ENCODE measurements around the gene ACTRT3. TPM values are rescaled to one million over a fixed set of nuclear protein-coding genes. Genes with fewer than 3 reads are reported as not detected.

ACTRT3 gene
- total RNA-seq, 5 donors from 2014 or later (not counting 1 experiment from before 2014, with no cell fraction given): 0.15 to 0.28 TPM; not detected in 3

DNA sequence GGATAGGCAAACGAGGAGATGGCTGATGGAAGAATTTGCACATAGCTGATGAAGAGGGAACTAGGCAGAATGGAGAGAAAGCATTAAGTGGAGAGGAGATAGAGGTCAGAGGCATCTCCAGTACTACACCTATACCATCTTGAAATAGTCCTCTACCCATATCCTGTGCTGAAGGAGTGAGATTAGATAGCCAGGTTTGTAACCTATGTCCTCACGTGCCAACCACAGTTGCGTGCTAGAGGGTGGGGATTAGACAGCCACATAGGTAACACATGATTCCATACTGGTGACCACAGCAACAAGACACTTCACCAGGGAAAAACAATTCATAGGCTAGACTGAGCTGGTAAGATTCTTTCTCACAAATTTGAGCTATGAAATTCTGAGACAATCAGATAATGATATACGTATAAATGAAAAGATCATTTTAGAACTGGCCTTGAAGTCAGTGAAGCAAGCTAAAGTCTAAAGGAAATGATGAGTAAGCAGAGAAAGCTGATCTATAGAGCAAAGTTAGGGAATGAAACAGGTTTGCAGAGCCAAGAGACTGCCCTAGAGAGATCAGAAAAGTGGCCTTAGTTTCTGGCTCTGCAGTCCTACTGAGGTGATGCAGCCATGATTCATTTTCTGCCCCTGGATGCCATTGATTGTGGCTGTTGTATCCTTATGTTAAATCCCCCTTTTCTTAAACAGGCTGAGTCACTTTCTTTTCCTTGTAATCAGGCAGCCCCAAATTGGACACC lies 21.5 kb upstream of the ACTRT3 start:
- no peak for ATAC-seq (replicated peaks in 1 of 4)
- POLR2A ChIA-PET: no interaction called here

GRCh38 chr3:169790219-169790618 lies 20.9 kb upstream of the ACTRT3 start:
- POLR2A ChIA-PET: no interaction called here
- peaks cover 0 to 7% (median 2%) of the 10 kb centered on the region in 3 donors for H3K4me1 Mint-ChIP-seq
- Histone ChIP-seq H3K27me3 (replicated peaks in 1 of 2; ENCODE audit: control insufficient read depth in 2 of 2, extremely low read depth in 1 of 2, insufficient read depth in 2 of 2, low read length in 1 of 2) (no peaks in the 10 kb centered on the region), H3K36me3 (ENCODE audit: control insufficient read depth in 2 of 2, extremely low read depth in 1 of 2, insufficient read depth in 1 of 2, low read length in 1 of 2) (peaks cover 0 to 21% of the 10 kb centered on the region in 2 donors), H3K4me1 (ENCODE audit: control insufficient read depth in 1 of 2, extremely low read depth in 1 of 2, insufficient read depth in 2 of 2, low read length in 2 of 2) (no peaks in the 10 kb centered on the region), H3K4me3 (ENCODE audit: control insufficient read depth in 1 of 2, extremely low read depth in 1 of 2, low read length in 1 of 2) (no peak overlapping the region), H3K27ac (ENCODE audit: low read length) (no peak overlapping the region), H3K9me3 (no peaks in the 10 kb centered on the region)
- DNase-seq (no peak), ATAC-seq (replicated peaks in 1 of 4) (no peak)
- CTCF ChIA-PET: interaction anchor here in 1 of 2 donors (1.3 kb wide), 1 partner anchor 72 kb away, joined by 4 read pairs; no protein-coding TSS in a partner anchor
- no peak overlapping the region for H3K27ac Mint-ChIP-seq
- no peak overlapping the region for H3K4me3 Mint-ChIP-seq
- H3K27me3 Mint-ChIP-seq: no peaks in the 10 kb centered on the region
- H3K9me3 Mint-ChIP-seq: no peaks in the 10 kb centered on the region
- peaks cover 40% of the 10 kb centered on the region for H3K36me3 Mint-ChIP-seq

More for the DNA sequence above, 21.5 kb upstream of the ACTRT3 start:
- H3K9me3 Mint-ChIP-seq: no peaks in the 10 kb centered on the region
- no peak overlapping the region for H3K4me3 Mint-ChIP-seq
- DNase-seq: no peak
- no peaks in the 10 kb centered on the region for H3K27me3 Mint-ChIP-seq
- peaks cover 0 to 16% of the 10 kb centered on the region in 2 donors for H3K36me3 ChIP-seq (ENCODE audit: control insufficient read depth in 2 of 2, extremely low read depth in 1 of 2, insufficient read depth in 1 of 2, low read length in 1 of 2)
- H3K27ac Mint-ChIP-seq: no peak overlapping the region
- H3K27me3 ChIP-seq (replicated peaks in 1 of 2; ENCODE audit: control insufficient read depth in 2 of 2, extremely low read depth in 1 of 2, insufficient read depth in 2 of 2, low read length in 1 of 2): no peaks in the 10 kb centered on the region
- CTCF ChIA-PET: interaction anchor here in 1 of 2 donors (1.3 kb wide), 1 partner anchor 71 kb away, joined by 4 read pairs; no protein-coding TSS in a partner anchor
- H3K27ac ChIP-seq (ENCODE audit: low read length): no peak overlapping the region
- H3K4me1 Mint-ChIP-seq: peaks cover 0 to 7% (median 2%) of the 10 kb centered on the region in 3 donors
- H3K9me3 ChIP-seq: no peaks in the 10 kb centered on the region
- no peaks in the 10 kb centered on the region for H3K4me1 ChIP-seq (ENCODE audit: control insufficient read depth in 1 of 2, extremely low read depth in 1 of 2, insufficient read depth in 2 of 2, low read length in 2 of 2)
- peaks cover 34% of the 10 kb centered on the region for H3K36me3 Mint-ChIP-seq
- H3K4me3 ChIP-seq (ENCODE audit: control insufficient read depth in 1 of 2, extremely low read depth in 1 of 2, low read length in 1 of 2): no peak overlapping the region
- WGBS (ENCODE audit: insufficient coverage): 80% methylated on average over 2 of the region's 4 CpGs

GRCh38 chr3:169787791-169788190 lies 18.4 kb upstream of the ACTRT3 start:
- Mint-ChIP-seq H3K9me3 (no peaks in the 10 kb centered on the region), H3K36me3 (peaks cover 43% of the 10 kb centered on the region), H3K27me3 (no peaks in the 10 kb centered on the region), H3K27ac (no peak overlapping the region), H3K4me3 (no peak overlapping the region), H3K4me1 (peaks cover 0 to 7% (median 2%) of the 10 kb centered on the region in 3 donors)
- ChIA-PET POLR2A (no interaction called here), CTCF (no interaction called here)
- Histone ChIP-seq H3K4me3 (ENCODE audit: control insufficient read depth in 1 of 2, extremely low read depth in 1 of 2, low read length in 1 of 2) (no peak overlapping the region), H3K36me3 (ENCODE audit: control insufficient read depth in 2 of 2, extremely low read depth in 1 of 2, insufficient read depth in 1 of 2, low read length in 1 of 2) (peaks cover 0 to 33% of the 10 kb centered on the region in 2 donors), H3K27ac (ENCODE audit: low read length) (no peak overlapping the region), H3K27me3 (replicated peaks in 1 of 2; ENCODE audit: control insufficient read depth in 2 of 2, extremely low read depth in 1 of 2, insufficient read depth in 2 of 2, low read length in 1 of 2) (no peaks in the 10 kb centered on the region), H3K9me3 (no peaks in the 10 kb centered on the region), H3K4me1 (ENCODE audit: control insufficient read depth in 1 of 2, extremely low read depth in 1 of 2, insufficient read depth in 2 of 2, low read length in 2 of 2) (no peaks in the 10 kb centered on the region)
- DNase-seq (no peak), ATAC-seq (replicated peaks in 1 of 4) (no peak)
- no CpG with 5 or more reads among the region's 1 CpG for WGBS (ENCODE audit: insufficient coverage)

DNA sequence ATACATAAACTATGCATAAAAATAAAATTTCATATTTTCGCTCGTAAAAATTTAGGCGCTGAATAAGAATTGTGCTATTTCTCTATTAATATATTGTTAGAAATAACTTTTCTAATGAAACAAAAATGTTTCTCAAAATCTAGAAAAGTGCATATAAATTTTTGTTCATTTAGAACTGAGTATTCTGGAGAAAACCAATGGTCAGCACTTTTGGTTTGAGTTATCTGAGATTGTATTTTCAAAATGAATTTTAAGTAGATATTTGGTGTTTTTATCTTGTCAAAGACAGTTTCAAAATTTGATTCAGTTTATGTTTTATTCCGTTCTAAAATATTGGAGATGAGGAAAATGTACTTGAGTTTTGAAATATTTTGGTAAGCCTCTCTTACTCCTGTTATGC lies 17.8 kb upstream of the ACTRT3 start:
- no peak overlapping the region for H3K27ac ChIP-seq (ENCODE audit: low read length)
- no CpG with 5 or more reads among the region's 4 CpGs for WGBS (ENCODE audit: insufficient coverage)
- no peaks in the 10 kb centered on the region for H3K4me1 ChIP-seq (ENCODE audit: control insufficient read depth in 1 of 2, extremely low read depth in 1 of 2, insufficient read depth in 2 of 2, low read length in 2 of 2)
- Mint-ChIP-seq H3K27me3 (no peaks in the 10 kb centered on the region), H3K4me3 (no peak overlapping the region), H3K4me1 (peaks cover 4 to 9% (median 4%) of the 10 kb centered on the region in 3 donors), H3K9me3 (no peaks in the 10 kb centered on the region), H3K27ac (no peak overlapping the region), H3K36me3 (peaks cover 37% of the 10 kb centered on the region)
- peaks cover 0 to 39% of the 10 kb centered on the region in 2 donors for H3K36me3 ChIP-seq (ENCODE audit: control insufficient read depth in 2 of 2, extremely low read depth in 1 of 2, insufficient read depth in 1 of 2, low read length in 1 of 2)
- CTCF ChIA-PET: no interaction called here
- no peaks in the 10 kb centered on the region for H3K9me3 ChIP-seq
- ATAC-seq (replicated peaks in 1 of 4) (no peak), DNase-seq (no peak)
- no peaks in the 10 kb centered on the region for H3K27me3 ChIP-seq (replicated peaks in 1 of 2; ENCODE audit: control insufficient read depth in 2 of 2, extremely low read depth in 1 of 2, insufficient read depth in 2 of 2, low read length in 1 of 2)
- no peak overlapping the region for H3K4me3 ChIP-seq (ENCODE audit: control insufficient read depth in 1 of 2, extremely low read depth in 1 of 2, low read length in 1 of 2)
- POLR2A ChIA-PET: no interaction called here

DNA sequence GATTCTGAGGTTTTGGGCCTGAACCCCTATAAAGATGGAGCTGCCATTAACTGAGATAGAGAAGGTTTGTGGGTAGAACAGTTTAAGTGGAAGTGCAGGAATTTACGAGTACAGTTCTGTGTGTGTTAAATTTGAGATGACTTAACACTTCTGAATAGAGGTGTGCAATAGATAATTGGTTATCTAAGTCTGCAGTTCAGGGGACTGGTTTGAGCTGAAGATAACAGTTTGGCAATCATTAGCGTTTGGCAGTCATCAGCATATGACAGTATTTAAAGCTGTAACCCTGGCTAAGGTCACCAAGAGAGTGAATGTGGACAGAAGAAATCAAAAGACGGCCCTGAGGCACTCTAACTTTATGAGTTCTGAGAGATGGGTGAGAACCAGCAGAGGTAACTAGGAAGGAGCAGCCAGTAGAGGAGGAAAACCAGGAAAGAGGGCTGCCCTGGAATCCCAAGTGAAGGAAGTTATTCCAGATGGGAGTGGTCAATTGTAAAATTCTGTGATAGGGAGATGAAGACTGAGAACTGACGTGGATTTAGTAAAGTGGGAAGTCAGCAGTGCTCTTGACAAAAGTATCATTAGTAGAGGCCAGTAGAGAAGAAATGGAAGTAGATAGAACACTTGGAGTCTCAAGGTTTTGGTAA lies 12.0 kb upstream of the ACTRT3 start:
- Histone ChIP-seq H3K4me3 (ENCODE audit: control insufficient read depth in 1 of 2, extremely low read depth in 1 of 2, low read length in 1 of 2) (no peak overlapping the region), H3K27me3 (replicated peaks in 1 of 2; ENCODE audit: control insufficient read depth in 2 of 2, extremely low read depth in 1 of 2, insufficient read depth in 2 of 2, low read length in 1 of 2) (no peaks in the 10 kb centered on the region), H3K9me3 (no peaks in the 10 kb centered on the region), H3K4me1 (ENCODE audit: control insufficient read depth in 1 of 2, extremely low read depth in 1 of 2, insufficient read depth in 2 of 2, low read length in 2 of 2) (peaks cover 0 to 1% of the 10 kb centered on the region in 2 experiments), H3K36me3 (ENCODE audit: control insufficient read depth in 2 of 2, extremely low read depth in 1 of 2, insufficient read depth in 1 of 2, low read length in 1 of 2) (peaks cover 5 to 71% of the 10 kb centered on the region in 2 donors), H3K27ac (ENCODE audit: low read length) (no peak overlapping the region)
- H3K27ac Mint-ChIP-seq: no peak overlapping the region
- CTCF ChIA-PET: no interaction called here
- H3K4me1 Mint-ChIP-seq: peaks cover 45 to 47% (median 45%) of the 10 kb centered on the region in 3 donors
- no peaks in the 10 kb centered on the region for H3K9me3 Mint-ChIP-seq
- POLR2A ChIA-PET: interaction anchor here in 1 of 2 donors (0.6 kb wide), 1 partner anchor 124 kb away, joined by 3 read pairs; no protein-coding TSS in a partner anchor
- 84% methylated on average over 4 of the region's 4 CpGs for WGBS (ENCODE audit: insufficient coverage)
- H3K36me3 Mint-ChIP-seq: peaks cover 52% of the 10 kb centered on the region
- ATAC-seq (replicated peaks in 1 of 4) (no peak), DNase-seq (no peak)
- H3K27me3 Mint-ChIP-seq: no peaks in the 10 kb centered on the region
- no peak overlapping the region for H3K4me3 Mint-ChIP-seq

DNA sequence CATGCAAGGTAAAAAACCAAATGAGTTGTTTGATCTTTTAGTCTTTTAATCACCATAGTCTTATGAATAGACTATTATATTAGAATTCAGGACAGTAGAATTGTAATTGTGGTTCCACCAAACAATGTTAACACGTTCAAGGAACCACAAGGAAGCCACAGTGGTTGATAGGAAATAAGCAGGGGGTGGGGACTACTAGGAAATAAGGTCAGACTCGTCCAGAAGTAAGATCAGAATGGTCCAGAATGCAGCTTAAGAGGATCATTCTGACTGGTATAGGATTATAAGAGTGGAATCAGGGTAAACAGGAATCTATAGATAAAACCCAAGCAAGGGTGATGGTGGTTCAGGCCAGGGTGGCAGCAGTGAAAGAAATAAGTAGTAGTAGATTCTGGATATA lies 11.4 kb upstream of the ACTRT3 start:
- Histone ChIP-seq H3K27me3 (replicated peaks in 1 of 2; ENCODE audit: control insufficient read depth in 2 of 2, extremely low read depth in 1 of 2, insufficient read depth in 2 of 2, low read length in 1 of 2) (no peaks in the 10 kb centered on the region), H3K36me3 (ENCODE audit: control insufficient read depth in 2 of 2, extremely low read depth in 1 of 2, insufficient read depth in 1 of 2, low read length in 1 of 2) (peaks cover 5 to 72% of the 10 kb centered on the region in 2 donors), H3K4me3 (ENCODE audit: control insufficient read depth in 1 of 2, extremely low read depth in 1 of 2, low read length in 1 of 2) (no peak overlapping the region), H3K9me3 (no peaks in the 10 kb centered on the region), H3K4me1 (ENCODE audit: control insufficient read depth in 1 of 2, extremely low read depth in 1 of 2, insufficient read depth in 2 of 2, low read length in 2 of 2) (peaks cover 0 to 6% of the 10 kb centered on the region in 2 experiments), H3K27ac (ENCODE audit: low read length) (no peak overlapping the region)
- H3K27me3 Mint-ChIP-seq: no peaks in the 10 kb centered on the region
- no peaks in the 10 kb centered on the region for H3K9me3 Mint-ChIP-seq
- DNase-seq (no peak), ATAC-seq (replicated peaks in 1 of 4) (no peak)
- H3K36me3 Mint-ChIP-seq: peaks cover 49% of the 10 kb centered on the region
- H3K4me1 Mint-ChIP-seq: peaks cover 51 to 53% (median 51%) of the 10 kb centered on the region in 3 donors
- ChIA-PET CTCF (no interaction called here), POLR2A (no interaction called here)
- H3K27ac Mint-ChIP-seq: no peak overlapping the region
- no peak overlapping the region for H3K4me3 Mint-ChIP-seq
- WGBS (ENCODE audit: insufficient coverage): 20% methylated on average over 1 of the region's 2 CpGs

Measured in T-cell (primary cell).